Cardiac fibroblast (primary cell): ENCODE data around the gene C1orf210.

Source experiments
- DNase-seq, 2 donors: peaks; one replicate each; pipeline versions ENCODE4 v3.0.0 to v3.0.0-alpha.2; 2010; ENCODE audit warnings: low read depth in 2 of 2
- H3K4me3 ChIP-seq, 2 donors: replicated peaks in 1 of 2; 1 replicate in 1 of 2; 2 replicates in 1 of 2; pipeline ENCODE4 v1.5.1; 2011; ENCODE audit warnings: low read depth in 2 of 2, low read length in 2 of 2, mild to moderate bottlenecking in 2 of 2, moderate library complexity in 1 of 2
- CTCF ChIP-seq: IDR thresholded peaks from one replicate; pipeline ENCODE4 v1.5.1; 2011; ENCODE audit warnings: low read depth, mild to moderate bottlenecking, low read length, inconsistent platforms

The C1orf210 gene

GRCh38 chr1:43239484-43239883 lies 45.9 kb downstream of the C1orf210 start:
- no peak overlapping the region for H3K4me3 ChIP-seq
- no peak for DNase-seq
- TF ChIP-seq CTCF: no peak

GRCh38 chr1:43238991-43239469 lies 46.4 kb downstream of the C1orf210 start:
- H3K4me3 ChIP-seq: no peak overlapping the region
- DNase-seq: no peak
- no peak for TF ChIP-seq CTCF

GRCh38 chr1:43238085-43238484 lies 47.3 kb downstream of the C1orf210 start:
- DNase-seq: peak; percentile 81 to 82
- H3K4me3 ChIP-seq: no peak overlapping the region
- TF ChIP-seq CTCF: peak; percentile 85

GRCh38 chr1:43237121-43237520 lies 48.3 kb downstream of the C1orf210 start:
- H3K4me3 ChIP-seq: no peak overlapping the region
- no peak for TF ChIP-seq CTCF
- DNase-seq: no peak

GRCh38 chr1:43235451-43236121 lies 49.8 kb downstream of the C1orf210 start:
- TF ChIP-seq CTCF: no peak
- H3K4me3 ChIP-seq: no peak overlapping the region
- no peak for DNase-seq

GRCh38 chr1:43235040-43235439 lies 50.3 kb downstream of the C1orf210 start:
- TF ChIP-seq CTCF: no peak
- DNase-seq: no peak

GRCh38 chr1:43234267-43234666 lies 51.1 kb downstream of the C1orf210 start:
- no peak for TF ChIP-seq CTCF
- H3K4me3 ChIP-seq: no peak overlapping the region
- no peak for DNase-seq

More at GRCh38 chr1:43235040-43235439, 50.3 kb downstream of the C1orf210 start:
- H3K4me3 ChIP-seq: no peak overlapping the region
